NB4 (cell line): ENCODE measurements around the gene HILPDA.

Experiments used
- MYC ChIP-seq: IDR thresholded peaks from 2 replicates; pipeline ENCODE4 v1.6.1; 2011; ENCODE audit warnings: low read depth, low read length
- POLR2A ChIP-seq: IDR thresholded peaks from 2 replicates; pipeline ENCODE4 v1.6.1; 2011; ENCODE audit warnings: mild to moderate bottlenecking; ENCODE audit not compliant: insufficient read length; ENCODE audit errors: extremely low read depth
- TF ChIP-seq, protein P1 (sequence below): IDR thresholded peaks from one replicate; pipeline ENCODE4 v1.5.1; 2012; ENCODE audit warnings: low read depth, low read length

DNA sequence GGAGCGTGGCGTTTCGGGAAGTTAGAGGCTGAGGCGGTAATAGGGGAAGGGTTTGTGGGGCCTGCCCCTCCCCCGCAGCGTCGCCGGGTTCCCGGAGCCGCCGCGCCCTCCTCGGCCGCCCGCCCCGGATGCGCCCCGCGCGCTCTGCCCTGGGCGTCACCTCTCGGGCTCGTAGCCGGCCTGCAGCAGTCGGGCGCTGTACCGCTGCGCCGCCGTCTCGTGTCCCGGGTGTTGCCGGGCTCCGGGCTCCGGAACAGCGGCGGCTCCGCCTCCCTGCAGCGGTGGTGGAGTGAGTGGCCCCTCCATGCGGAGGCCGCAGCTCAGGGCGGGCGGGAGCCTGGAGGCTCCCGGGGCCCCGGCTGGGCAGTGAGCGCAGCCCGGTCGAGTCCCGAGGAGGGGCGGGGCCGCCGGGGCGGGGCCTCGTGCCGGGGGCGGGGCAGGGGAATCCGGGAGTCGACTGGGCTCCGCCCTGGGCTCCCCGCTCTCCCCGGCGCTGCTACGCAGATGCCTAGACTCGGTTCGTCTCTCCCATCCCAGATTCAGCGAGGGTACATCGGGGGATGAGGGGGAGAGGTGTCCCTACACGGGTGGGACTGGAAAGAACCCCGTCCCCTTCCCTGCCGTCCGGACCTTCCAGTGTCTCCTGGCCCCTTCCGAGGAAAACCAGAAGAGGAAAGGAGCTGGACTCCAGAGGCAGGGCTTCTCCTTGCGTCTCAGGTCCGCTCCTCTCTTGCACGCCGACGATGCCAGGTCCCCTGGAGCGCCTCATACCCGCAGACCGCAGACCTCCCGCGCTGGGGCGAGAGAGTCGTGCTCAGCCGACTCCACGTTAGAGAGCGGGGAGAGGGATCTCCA lies 45.9 kb upstream of the HILPDA start, which contains the start of gene IMPDH1:
- TF ChIP-seq, protein P1, sequence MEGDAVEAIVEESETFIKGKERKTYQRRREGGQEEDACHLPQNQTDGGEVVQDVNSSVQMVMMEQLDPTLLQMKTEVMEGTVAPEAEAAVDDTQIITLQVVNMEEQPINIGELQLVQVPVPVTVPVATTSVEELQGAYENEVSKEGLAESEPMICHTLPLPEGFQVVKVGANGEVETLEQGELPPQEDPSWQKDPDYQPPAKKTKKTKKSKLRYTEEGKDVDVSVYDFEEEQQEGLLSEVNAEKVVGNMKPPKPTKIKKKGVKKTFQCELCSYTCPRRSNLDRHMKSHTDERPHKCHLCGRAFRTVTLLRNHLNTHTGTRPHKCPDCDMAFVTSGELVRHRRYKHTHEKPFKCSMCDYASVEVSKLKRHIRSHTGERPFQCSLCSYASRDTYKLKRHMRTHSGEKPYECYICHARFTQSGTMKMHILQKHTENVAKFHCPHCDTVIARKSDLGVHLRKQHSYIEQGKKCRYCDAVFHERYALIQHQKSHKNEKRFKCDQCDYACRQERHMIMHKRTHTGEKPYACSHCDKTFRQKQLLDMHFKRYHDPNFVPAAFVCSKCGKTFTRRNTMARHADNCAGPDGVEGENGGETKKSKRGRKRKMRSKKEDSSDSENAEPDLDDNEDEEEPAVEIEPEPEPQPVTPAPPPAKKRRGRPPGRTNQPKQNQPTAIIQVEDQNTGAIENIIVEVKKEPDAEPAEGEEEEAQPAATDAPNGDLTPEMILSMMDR: no peak
- TF ChIP-seq POLR2A (peak; percentile 79), MYC (peak; percentile 74)
